ENCODE results near the gene EXOC3L1.
A peak's percentile ranks its signal among the peaks of the same experiment; 100 is the strongest.

EXOC3L1 gene

DNA sequence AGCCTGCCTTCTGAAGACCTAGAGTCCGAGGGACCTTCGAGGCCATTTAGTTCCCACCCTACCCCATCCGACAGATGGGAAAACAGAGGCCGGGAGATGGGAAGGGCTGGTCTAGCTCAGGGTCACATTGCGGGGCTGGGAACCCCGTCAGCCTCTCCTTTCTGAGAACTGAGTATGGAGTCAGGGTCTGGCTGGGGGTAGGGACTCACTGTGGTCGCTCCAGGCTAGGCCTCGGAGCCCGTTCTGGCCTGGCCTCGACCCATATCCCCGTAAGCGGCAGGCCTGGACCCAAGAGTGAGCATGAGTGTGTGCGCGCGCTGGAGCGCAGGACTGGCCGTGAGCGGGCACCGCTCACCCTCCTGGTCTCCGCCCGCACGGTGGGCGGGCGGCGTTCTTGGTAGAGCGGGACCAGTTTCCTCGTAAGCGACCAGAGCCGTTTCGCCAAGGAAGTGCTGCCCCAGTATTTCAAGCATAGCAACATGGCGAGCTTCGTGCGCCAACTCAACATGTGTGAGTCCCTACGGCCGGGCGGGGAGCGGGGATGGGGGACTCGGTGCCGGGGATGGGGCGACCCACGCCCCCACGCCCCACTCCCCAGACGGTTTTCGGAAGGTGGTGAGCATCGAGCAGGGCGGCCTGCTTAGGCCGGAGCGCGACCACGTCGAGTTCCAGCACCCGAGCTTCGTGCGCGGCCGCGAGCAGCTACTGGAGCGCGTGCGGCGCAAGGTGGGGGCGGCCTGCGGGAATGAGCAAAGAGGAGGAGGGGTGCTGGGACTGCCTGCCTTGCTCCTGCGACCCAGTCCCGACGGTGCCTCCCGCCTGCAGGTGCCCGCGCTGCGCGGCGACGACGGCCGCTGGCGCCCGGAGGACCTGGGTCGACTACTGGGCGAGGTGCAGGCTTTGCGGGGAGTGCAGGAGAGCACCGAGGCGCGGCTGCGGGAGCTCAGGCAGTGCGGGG lies 24.5 kb downstream of the EXOC3L1 start:
- no peak for DNase-seq (ENCODE audit: low read depth in 2 of 2)

DNA sequence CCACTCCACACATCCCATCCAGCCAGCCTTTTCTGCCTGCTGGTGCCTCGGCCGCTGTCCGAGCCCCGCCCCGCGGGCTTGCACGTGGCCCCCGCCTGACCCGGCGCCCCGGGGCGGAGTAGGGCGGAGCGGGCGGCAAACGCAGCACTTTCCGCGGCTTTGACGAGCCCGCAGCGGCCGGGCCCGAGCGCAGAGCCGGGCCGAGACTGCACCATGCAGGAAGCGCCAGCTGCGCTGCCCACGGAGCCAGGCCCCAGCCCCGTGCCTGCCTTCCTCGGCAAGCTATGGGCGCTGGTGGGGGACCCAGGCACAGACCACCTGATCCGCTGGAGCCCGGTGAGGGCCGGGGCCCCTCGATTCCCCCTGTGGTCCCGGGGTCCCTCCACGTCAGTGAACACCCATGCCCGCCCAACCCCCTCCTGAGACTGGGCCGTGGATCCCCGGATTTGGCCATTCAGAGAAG lies 25.3 kb downstream of the EXOC3L1 start, which contains the start of gene HSF4:
Gene HSF4, plus strand, starts transcription at position 147 of the 463 bp plus-strand sequence. Its CDS starts 67 bp downstream, at position 214.
- DNase-seq (ENCODE audit: low read depth in 2 of 2), result no peak

DNA sequence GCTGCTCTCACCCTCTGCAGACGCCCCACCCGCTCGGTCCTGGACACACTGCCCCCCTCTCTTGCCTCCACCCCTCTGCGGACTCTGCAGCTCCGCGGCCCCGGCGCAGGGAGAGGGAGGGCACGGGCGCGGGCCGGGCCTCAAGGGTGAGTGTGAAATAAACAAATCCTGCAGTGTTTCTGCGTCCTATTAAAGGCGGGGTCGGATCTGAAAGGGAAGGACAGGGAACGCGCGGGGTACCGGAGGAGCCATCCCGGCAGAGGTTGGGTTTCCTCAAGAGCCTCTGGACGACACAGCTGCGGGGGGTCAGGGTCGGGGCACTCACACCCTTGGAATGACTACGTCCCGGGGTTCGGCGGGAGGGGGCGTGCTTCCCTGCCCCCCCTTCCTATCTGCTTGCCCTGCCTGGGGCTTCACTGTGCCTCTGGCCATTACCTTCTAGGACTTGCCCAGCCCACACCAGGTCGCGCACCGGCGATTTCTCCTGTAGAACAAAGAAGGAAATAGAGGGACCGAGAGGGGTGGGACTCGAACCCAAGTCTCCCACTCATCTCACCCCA lies 25.9 kb downstream of the EXOC3L1 start:
- DNase-seq (ENCODE audit: low read depth in 2 of 2), result no peak

DNA sequence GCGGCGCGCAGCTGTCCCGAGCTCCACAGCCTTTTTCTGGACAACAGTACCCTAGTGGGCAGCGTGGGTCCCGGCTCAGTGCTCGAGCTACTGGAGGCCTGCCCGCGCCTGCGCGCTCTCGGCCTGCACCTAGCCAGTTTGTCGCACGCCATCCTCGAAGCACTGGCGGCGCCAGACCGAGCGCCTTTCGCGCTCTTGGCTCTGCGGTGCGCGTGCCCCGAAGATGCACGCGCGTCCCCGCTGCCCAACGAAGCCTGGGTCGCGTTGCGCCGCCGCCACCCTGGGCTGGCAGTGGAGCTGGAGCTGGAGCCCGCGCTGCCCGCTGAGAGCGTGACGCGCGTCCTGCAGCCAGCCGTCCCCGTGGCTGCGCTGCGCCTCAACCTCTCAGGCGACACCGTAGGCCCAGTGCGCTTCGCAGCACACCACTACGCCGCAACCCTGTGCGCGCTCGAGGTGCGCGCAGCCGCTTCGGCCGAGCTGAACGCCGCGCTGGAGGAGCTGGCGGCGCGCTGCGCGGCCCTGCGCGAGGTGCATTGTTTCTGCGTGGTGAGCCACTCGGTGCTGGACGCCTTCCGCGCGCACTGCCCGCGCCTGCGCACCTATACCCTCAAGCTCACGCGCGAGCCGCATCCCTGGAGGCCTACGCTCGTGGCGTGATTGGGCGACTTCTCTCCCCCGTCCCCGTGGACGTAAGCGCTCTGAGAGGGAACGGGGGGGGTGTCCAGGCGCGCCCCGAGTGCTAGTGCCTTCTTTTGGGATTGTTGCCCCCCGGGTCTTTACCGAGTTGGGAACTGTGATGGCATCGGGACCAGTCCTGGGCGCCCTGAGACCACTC lies 26.6 kb downstream of the EXOC3L1 start:
- DNase-seq (ENCODE audit: low read depth in 2 of 2), result no peak

DNA sequence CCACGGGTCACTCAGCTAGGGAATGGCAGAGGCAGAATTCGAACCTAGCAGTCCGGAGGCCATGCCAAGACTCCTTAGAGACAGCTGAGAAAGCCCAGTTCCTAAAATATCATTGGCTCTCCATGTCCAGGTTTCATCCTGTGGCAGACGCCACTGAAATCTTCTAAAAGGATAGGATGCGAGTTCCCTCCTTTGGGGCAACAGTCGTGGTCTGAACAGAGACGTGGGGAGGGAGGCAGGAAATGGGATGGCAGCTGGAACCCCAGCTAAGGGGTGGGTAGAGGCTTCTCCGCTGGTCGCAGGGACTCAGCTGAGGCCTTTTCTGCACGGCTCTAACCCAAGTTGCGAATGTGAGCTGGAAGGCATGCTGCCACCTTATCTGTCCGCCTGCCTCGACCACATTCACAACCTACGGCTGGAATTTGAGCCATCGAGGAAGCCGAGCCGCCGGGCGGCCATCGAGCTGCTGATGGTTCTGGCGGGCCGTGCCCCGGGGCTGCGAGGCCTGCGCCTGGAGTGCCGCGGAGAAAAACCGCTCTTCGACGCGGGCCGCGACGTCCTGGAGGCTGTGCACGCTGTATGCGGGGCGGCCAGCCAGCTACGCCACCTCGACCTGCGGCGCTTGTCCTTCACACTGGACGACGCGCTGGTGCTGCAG lies 27.3 kb downstream of the EXOC3L1 start:
- DNase-seq (ENCODE audit: low read depth in 2 of 2), result no peak

DNA sequence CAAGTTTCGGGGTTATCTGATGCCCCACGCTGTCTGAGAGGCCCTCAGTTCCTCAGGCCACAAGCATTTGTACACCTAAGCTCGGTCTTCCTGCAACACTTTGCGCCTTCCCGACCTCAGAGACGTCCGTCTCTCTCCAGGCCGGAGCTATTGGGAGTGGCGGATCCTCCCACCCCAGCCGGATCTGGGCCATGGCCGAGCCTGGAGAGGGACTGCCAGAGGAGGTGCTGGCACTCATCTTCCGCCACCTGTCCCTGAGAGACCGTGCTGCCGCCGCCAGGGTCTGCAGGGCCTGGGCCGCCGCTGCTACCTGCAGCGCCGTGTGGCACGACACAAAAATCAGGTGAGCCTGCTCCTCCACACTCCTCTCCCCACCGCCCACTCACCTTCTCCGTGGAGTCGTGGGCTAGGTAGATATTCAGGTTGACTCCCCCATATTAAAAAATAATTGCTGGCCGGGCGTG lies 28.3 kb downstream of the EXOC3L1 start:
- DNase-seq (ENCODE audit: low read depth in 2 of 2), result no peak

DNA sequence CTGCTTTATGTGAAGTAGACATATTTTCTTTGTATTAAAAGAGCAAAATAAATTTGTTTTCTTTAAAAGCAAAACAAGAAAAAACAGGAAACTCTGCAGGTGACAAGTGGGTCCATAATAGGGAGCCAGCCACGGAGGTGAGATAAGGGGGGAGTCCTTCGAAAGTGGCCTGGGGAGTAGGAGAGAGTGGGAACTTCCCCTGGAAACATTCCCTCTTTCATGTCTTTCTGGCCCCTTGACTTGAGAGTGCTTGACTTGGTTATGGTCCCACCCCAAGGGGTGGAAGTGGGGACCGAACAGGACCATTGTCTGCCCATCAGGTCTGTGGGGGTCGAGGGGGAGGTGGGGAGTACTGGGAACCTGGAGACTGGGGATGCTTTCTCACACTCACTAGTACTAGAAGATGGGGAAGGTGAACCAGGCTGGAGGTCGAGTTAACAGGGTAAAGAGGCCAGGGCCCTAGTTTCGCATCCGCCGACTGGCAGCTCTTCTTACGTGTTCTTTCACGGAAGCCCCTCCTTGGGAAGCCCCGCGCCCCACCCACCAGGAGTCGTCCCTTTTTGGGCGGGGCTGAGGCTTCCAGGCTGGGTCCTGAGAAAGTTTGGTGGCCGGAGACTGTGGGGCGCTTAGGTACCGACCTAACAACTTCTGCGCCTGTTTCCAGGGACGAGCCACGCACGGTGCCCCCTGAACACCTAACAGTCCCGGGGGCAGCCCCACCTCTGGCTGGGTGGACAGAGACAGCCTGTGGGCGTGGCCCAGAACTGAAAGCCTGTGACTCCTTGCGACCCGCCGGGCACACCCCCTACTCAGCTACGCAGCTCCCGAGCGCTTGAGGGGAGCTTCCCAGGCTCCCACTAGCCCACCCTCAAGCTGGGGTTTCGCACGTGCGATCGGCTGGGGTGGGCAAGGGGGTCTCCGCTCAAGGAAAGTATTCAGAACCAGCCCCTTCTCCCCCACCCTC lies 31.0 kb downstream of the EXOC3L1 start:
- DNase-seq (ENCODE audit: low read depth in 2 of 2), result peak; percentile 43 to 69

DNA sequence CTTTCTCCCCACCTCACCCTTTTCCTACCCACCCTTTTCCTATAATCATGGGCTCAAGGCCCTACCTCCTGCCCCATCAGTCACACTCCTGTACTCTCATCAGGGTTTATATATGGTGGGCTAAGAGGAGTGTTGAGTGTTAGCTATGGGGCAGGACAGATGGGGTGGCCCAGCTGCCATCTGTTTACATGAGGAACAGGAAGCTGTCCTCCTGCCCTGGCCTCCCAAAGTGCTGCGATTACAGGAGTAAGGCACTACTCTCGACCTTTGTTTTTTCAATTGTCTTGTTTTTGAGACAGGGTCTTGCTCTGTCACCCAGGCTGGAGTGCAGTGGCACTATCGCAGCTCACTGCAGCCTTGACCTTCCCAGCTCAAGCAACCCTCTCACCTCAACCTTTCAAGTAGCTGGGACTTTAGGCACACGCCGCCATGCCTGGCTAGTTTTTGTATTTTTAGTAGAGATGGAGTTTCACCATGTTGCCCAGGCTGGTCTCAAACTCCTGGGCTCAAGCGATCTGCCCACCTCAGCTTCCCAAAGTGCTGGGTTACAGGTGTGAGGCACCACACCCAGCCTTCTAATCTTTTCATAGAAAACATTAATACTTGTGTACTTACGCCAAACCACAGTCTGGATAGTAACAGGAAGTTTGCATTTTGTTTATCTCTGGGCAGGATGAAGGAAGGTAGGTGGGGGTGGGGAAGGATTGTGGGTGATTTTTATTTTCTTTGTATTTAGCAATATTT lies 31.9 kb downstream of the EXOC3L1 start:
- no peak for DNase-seq (ENCODE audit: low read depth in 2 of 2)

DNA sequence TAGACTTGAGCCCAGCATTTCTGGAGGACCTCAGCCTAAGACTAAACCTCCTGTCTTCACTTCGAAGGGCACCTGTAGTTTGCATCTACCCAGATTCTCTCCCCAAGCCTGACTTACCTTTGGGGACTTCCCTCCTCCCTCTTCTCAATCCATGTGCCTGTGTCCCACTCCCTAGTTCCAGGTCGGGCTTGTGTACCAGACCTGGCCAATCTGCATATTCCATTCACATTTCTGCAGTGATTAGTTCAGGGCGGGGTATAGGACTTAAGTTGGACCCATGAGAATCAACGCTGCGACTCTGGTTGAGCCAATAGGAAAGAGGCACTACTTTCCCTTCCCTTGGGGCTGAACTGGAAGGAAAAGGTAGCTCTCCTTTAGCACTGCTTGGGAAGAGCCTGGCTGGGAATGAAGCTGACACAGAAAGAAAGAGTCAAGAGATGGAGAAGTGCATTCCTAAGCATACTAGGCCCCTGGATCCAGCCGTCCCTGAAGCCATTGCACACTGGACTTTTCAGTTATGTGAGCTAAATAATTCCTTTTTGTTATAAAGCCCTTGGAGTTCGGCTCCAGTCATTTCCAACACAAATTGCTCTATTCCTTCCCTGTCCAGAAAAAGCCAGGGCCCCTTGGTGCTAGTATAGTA lies 32.7 kb downstream of the EXOC3L1 start:
- no peak for DNase-seq (ENCODE audit: low read depth in 2 of 2)

DNA sequence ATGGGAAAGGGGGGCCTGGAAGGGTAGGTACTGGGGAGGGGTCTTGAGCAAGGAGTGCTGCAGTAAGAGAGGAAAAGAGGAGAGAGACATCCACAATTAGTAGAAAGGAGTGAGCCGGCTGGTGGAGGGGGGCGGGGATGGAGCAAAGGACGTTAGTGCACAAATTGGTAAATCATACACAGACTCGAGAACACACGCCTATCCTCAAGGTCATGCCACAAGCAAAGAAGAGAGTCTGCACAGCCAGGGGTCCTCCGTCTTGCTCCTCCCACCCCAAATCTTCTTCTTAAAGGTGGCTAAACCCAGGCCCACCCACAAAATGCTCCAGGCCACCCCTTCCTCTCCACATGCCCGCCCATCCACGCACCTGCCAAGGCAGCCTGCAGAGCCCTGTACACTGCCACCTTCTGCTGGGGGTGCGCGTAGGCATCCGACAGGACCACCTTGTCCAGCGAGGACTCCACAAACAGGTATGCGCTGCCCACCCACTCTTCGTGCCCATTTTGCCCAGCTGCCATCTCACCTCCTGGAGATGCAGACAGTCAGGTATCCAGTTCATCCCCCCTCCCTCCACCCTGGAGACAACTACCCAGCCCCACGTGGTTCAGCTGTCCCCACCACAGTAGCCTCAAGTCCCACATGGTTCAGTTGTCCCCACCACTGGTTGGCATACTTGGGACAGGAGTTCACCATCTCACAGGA lies 33.6 kb downstream of the EXOC3L1 start:
- no peak for DNase-seq (ENCODE audit: low read depth in 2 of 2)

DNA sequence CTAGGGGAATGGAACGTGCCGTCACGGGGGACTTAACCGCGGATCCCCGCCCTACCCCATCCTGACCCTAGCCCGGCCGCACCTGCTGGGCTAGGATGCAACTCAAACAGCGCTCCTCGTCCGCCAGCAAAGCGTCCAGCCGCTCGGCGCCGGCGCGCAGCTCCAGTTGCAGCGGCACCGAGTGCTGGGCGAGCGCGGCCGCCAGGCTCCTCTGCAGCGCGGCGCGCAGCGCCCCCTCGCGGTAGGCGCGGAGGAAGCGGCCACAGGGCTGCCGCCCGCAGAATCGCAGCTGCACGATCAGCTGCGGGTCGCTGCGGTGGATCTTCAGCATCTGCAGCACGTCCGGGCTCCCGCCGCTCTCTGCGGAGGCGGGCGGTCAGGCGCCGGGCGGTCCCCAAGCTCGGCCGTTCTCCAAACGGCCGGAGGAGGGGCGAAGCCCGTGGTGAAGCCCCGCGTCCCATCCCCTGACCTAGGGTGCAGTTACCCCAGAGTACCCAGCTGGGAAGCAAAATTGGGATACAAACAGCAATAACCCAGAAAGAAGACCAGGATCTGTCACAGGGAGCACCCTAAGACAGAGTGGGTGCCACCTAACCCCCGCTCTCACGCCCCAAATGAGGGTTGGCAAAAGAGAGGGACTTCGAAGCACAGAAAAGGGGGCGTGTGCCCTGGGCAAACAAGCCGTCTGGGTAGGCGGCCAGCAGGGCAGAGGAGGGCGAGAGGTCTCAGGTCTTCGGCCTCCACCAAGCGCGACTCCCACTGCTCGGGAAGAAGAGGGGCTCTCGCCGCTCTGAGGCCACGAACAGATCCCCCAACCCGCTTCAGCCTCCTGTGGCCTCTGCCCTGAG lies 34.4 kb downstream of the EXOC3L1 start:
- DNase-seq (ENCODE audit: low read depth in 2 of 2), result peak; percentile 52 to 62

DNA sequence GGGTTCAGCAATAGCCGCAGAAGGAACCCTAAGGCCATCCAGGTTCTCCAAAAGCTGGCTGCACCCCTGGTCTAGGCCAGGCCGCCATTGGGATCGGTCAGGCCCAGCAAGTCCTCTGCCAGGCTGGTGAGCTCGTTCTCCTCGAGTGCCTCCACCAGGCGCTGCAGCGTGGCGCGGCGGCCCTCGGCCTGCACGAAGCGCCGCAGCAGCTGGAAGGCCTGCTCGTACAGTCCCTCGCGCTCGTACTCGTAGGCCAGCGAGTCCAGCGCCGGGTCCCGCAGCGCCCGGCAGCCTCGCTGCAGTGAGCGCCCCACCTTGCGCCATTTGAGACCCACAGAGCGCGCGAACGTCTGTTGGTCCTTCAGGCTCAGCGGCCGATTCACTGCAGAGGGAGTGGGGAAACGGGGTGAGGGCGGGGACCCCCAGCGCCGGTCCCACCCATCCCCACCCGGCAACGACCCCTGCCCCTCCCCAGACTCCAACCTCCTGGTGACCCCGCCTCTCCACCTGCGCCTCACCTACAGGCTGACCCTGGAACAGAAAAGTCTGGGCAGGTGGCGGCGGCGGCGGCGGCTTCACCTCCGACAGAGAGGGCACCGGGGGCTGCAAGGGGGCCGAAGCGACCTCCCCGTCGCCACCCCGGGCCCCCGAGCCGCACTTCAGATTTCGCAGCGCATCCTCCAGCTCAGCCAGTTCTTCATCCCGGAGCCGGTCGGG lies 35.2 kb downstream of the EXOC3L1 start:
- no peak for DNase-seq (ENCODE audit: low read depth in 2 of 2)

DNA sequence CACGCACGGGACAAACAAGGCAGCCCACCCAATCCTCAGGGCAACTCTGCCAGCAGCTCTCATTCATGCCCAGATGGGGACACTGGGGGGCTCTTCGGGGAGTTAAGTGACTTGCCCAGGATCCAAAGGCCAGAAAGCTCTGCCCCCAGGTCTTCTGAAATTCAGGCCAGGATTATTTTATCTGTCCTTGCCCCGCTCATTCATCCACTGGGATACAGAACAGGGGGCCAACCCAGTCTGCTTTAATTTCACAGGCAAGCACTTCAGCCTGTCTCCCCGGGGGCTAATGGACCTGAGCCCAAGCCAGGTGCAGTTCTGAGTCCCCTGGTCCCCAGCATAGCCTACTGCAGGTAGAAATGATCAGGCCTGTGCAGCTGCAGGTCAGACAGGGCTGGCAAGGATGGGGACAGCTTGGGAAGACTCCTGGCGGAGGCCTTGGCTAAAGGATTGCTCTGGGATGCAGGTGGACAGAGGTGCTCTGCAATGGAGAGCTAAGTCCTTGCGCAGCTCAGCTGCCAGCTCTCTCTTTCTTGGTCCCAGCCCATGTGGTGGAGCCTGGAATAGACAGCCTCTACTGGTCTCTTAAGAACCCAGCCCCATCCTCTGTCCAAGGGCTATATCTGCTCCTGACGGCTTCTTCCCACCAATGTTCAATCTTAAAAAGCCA lies 38.4 kb downstream of the EXOC3L1 start:
- no peak for DNase-seq (ENCODE audit: low read depth in 2 of 2)

DNA sequence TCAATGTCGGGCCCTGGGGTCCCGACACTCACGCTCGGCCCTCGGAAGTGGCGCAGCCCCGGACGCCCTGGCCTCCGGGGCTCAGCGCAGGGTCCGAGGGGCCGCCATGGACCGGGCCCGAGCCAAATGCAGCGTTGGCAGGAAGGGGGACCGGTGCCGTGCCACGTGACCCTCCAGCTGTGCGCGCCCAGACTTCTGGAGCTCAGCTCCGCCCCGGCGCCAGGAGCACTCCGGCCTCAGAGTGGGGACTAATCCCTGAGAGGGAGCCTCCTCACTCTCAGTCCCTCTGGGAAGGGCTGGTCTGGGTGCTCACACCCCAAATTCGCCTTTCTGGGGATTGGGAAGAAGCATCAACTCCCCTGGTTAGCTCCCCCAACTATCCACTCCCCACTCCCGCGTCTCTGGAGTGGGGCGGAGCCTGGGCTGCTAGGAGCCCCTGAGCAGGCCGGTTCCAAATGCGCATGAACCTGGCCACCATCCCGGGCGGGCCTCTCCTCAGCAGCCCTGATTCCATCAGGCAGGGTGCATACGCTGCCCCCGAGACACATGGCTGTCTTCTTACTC lies 39.0 kb downstream of the EXOC3L1 start, which contains the start of gene B3GNT9:
Gene B3GNT9, minus strand, starts transcription at position 166 of the 564 bp plus-strand sequence. CDS start 513 bp downstream, outside the sequence.
- no peak for DNase-seq (ENCODE audit: low read depth in 2 of 2)

DNA sequence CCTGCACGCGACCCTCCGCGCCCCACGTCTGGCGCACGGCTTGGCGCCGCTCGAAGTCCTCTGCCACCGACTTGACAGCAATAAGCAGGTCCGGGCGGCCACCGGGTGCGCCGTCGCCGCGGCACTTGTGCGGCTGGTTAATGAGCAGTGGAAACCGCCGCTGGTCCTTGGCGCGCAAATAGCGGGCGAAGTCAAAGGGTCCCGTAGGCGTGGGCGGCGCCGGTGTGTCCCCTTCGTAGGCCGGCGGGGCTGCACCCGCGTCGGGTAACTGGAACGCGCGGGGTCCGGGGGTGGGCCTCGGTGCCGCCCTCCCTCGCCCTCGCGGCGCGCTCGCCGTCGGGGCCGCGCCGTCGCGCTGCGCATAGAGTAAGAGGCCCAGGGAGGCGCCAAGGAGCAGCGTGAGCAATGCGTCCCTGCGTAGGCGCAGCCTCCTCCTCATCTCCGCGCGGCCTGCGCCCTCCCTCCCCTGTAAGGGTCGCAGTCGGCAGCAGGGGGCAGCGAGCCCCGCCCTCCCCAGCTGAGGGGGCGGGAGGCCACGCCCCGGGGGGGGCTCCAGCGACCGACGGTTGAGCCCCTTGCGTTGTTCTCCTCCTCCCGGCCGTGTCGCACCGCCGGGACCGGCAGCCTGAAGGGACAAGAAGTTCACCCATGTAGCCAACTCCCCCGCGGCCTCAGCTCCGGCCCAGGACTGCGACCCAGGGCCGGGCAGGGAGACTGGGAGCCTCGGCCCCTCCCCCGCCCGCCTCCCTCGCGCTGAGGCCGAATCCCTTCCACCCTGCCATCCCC lies 39.7 kb downstream of the EXOC3L1 start:
- no peak for DNase-seq (ENCODE audit: low read depth in 2 of 2)
